Body of pancreas (tissue), 4 donors: ENCODE results near the gene ANAPC5. TPM values are rescaled to one million over a fixed set of nuclear protein-coding genes. Genes with fewer than 3 reads are reported as not detected.
A peak's percentile ranks its signal among the peaks of the same experiment; 100 is the strongest.

Source experiments
- ATAC-seq: fragments of 150-250 bp; one replicate; pipeline ENCODE4 v1.9.1; 2016
- DNase-seq, 4 donors: peaks; one replicate each; pipeline ENCODE4 v3.0.0-alpha.2; 2019
- H3K27ac ChIP-seq, 4 donors: fragments of 200-600 bp; sonication (generic); 1 replicate in 3 of 4; 2 replicates in 1 of 4; pipeline versions ENCODE4 v1.5.1 to v1.6.1; 2016 to 2019; ENCODE audit warnings: mild to moderate bottlenecking in 1 of 4, mixed read lengths in 1 of 4, moderate library complexity in 1 of 4
- H3K27me3 ChIP-seq, 2 donors: fragments of 200-600 bp; sonication (generic); one replicate each; pipeline ENCODE4 v1.6.0; 2016; ENCODE audit warnings: mild to moderate bottlenecking in 1 of 2
- H3K36me3 ChIP-seq, 2 donors: fragments of 200-600 bp; sonication (generic); replicated peaks in 1 of 2; 2 replicates each; pipeline ENCODE4 v1.5.1; 2016; ENCODE audit warnings: low read depth in 2 of 2; ENCODE audit not compliant: insufficient read depth in 1 of 2
- H3K4me1 ChIP-seq: fragments of 200-600 bp; sonication (generic); one replicate; pipeline ENCODE4 v1.6.0; 2016
- H3K4me3 ChIP-seq, 2 donors: fragments of 200-600 bp; sonication (generic); 1 replicate in 1 of 2; 2 replicates in 1 of 2; pipeline ENCODE4 v1.5.1; 2016 to 2019
- H3K9me3 ChIP-seq, 3 donors: fragments of 200-600 bp; sonication (generic); 1 replicate in 2 of 3; 2 replicates in 1 of 3; pipeline ENCODE4 v1.5.1; 2016
- POLR2A ChIP-seq, 3 donors: fragments of 450-650 bp; IDR thresholded peaks; one replicate each; pipeline ENCODE4 v1.6.1; 2016; ENCODE audit warnings: antibody characterized with exemption in 3 of 3, mild to moderate bottlenecking in 2 of 3
- WGBS, 2 donors: methylation state at CpG; one replicate each; pipeline ENCODE4 v1.1.5; 2017; 5-methylcytosine and 5-hydroxymethylcytosine counted together
- intact Hi-C: fragments of 100-400 bp; cut with DNase I; formaldehyde crosslinking; loops from one replicate; pipeline ENCODE4 v1.15.1; 2023
- total RNA-seq, 2 donors: library from RNA; depleted of rRNA; stranded (reverse); fragments of >200 nt; gene quantifications; one replicate each; pipeline ENCODE4 v1.1.0, GENCODE V29; 2016
- TF ChIP-seq, protein P1 (sequence below), 7 experiments: fragments of 450-650 bp in 4 of 7; fragments of 200-600 bp in 3 of 7; sonication (generic) in 3 of 7; IDR thresholded peaks; one replicate each; pipeline ENCODE4 v1.5.1; 2016 to 2019; ENCODE audit warnings: antibody characterized with exemption in 7 of 7

ANAPC5 gene
- total RNA-seq, 2 donors from 2014 or later: 111 to 135 TPM

GRCh38 chr12:121279507-121279915 lies 72.7 kb downstream of the ANAPC5 start:
- H3K36me3 ChIP-seq: no peaks in the 10 kb centered on the region
- peak overlapping the region in 3 of 4 donors; percentile 20 to 76 (median 63) for H3K27ac ChIP-seq
- H3K4me3 ChIP-seq: no peak overlapping the region
- 53 to 57% methylated on average over 9 of the region's 10 CpGs for WGBS, 2 donors
- H3K27me3 ChIP-seq: no peaks in the 10 kb centered on the region
- DNase-seq (peak; percentile 27 to 44 (median 34)), ATAC-seq (peak; percentile 54)
- intact Hi-C loops: no loop called here
- H3K4me1 ChIP-seq: peaks cover 32% of the 10 kb centered on the region
- H3K9me3 ChIP-seq: no peaks in the 10 kb centered on the region
- TF ChIP-seq, protein P1, sequence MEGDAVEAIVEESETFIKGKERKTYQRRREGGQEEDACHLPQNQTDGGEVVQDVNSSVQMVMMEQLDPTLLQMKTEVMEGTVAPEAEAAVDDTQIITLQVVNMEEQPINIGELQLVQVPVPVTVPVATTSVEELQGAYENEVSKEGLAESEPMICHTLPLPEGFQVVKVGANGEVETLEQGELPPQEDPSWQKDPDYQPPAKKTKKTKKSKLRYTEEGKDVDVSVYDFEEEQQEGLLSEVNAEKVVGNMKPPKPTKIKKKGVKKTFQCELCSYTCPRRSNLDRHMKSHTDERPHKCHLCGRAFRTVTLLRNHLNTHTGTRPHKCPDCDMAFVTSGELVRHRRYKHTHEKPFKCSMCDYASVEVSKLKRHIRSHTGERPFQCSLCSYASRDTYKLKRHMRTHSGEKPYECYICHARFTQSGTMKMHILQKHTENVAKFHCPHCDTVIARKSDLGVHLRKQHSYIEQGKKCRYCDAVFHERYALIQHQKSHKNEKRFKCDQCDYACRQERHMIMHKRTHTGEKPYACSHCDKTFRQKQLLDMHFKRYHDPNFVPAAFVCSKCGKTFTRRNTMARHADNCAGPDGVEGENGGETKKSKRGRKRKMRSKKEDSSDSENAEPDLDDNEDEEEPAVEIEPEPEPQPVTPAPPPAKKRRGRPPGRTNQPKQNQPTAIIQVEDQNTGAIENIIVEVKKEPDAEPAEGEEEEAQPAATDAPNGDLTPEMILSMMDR (IDR thresholded peaks at IDR 0.05): no peak
- no peak for TF ChIP-seq POLR2A (IDR thresholded peaks at IDR 0.05)

DNA sequence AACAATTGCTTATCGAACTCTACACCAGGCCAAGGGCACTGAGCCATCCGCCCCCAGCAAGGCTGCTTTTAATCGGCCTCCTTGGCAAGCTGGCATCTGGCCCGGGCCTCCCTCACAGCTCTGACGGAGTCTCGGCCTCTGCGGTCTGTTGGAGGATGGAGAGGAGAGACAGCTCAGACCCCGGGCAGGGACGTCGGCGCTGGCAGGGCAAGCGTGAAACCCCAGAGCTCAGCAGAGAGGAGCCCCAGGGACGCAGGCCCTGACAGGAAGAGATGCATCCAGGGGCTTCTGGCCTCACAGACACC lies 73.2 kb downstream of the ANAPC5 start:
- DNase-seq (peak; percentile 38 to 63 (median 58)), ATAC-seq (peak; percentile 68)
- WGBS, 2 donors: 47 to 60% methylated on average over 1 to 13 of the region's 13 CpGs
- H3K27ac ChIP-seq: peak overlapping the region; percentile 18 to 76 (median 42)
- no peak overlapping the region for H3K4me3 ChIP-seq
- no peaks in the 10 kb centered on the region for H3K9me3 ChIP-seq
- TF ChIP-seq, protein P1 (IDR thresholded peaks at IDR 0.05): no peak
- TF ChIP-seq POLR2A (IDR thresholded peaks at IDR 0.05): no peak
- intact Hi-C loops: no loop called here
- H3K4me1 ChIP-seq: peaks cover 29% of the 10 kb centered on the region
- no peaks in the 10 kb centered on the region for H3K27me3 ChIP-seq
- H3K36me3 ChIP-seq: no peaks in the 10 kb centered on the region

DNA sequence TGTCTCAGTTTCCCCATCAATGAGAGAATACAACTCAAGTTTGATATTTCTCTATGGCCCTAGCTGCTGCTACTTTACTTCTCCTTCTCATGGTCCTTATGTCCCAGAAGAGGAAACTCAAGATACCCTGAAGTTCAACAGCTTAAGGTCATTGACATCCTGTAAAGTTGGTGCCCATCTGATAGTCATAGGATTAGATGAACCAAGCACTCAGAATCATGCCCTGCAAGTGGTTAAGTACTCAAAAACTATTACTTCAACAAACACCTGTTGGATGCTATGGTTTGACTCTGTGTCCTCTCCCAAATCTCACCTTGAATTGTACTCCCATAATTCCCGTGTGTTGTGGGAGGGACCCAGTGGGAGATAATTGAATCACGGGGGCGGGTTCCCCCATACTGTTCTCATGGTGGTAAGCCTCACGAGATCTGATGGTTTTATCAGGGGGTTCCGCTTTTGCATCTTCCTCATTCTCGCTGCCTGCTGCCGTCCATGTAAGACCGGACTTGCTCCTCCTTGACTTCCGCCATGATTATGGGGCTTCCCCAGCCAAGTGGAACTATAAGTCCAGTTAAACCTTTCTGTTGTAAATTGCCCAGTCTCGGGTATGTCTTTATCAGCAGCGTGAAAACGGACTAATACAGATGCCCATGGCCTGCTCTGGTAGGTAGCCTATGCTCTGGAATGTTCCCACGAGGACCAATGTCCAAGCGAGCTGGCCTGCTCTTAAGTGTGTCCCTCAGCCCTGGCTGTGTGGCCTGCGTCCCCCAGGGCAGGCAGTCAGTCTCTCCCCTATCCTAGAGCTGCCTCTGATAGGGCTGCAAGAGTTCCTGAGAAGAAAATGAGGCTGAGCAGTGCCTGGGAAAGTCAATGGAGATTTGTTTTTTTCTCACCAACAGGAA lies 73.8 kb downstream of the ANAPC5 start:
- Histone ChIP-seq H3K36me3 (peaks cover 0 to 3% of the 10 kb centered on the region in 2 donors), H3K4me3 (no peak overlapping the region), H3K27ac (peak overlapping the region; percentile 18 to 76 (median 42)), H3K4me1 (peaks cover 29% of the 10 kb centered on the region), H3K27me3 (no peaks in the 10 kb centered on the region), H3K9me3 (no peaks in the 10 kb centered on the region)
- WGBS, 2 donors: 70 to 86% methylated on average over 12 to 15 of the region's 15 CpGs
- DNase-seq: peak in 1 of 4 donors; percentile 55
- intact Hi-C loops: no loop called here
- no peak for TF ChIP-seq POLR2A (IDR thresholded peaks at IDR 0.05)
- TF ChIP-seq, protein P1 (IDR thresholded peaks at IDR 0.05): no peak
- ATAC-seq: peak; percentile 30

DNA sequence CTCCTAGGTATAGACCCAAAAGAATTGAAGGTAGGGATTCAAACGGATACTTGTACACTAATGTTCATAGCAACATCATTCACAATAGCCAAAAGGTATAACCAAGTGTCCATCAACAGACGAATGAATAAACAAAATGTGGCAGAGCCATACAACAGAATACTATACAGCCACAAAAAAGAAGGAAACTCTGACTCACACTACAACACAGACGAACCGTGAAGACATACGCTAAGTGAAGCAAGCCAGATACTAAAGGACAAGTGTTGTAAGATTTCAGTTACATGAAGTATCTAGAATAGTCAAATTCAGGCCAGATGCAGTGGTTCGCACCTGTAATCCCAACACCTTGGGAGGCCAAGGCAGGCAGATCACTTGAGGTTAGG lies 74.8 kb downstream of the ANAPC5 start:
- intact Hi-C loops: no loop called here
- no peak for TF ChIP-seq POLR2A (IDR thresholded peaks at IDR 0.05)
- WGBS, 2 donors: 74 to 88% methylated on average over 6 of the region's 6 CpGs
- no peaks in the 10 kb centered on the region for H3K9me3 ChIP-seq
- H3K4me3 ChIP-seq: no peak overlapping the region
- H3K36me3 ChIP-seq: peaks cover 0 to 3% of the 10 kb centered on the region in 2 donors
- H3K4me1 ChIP-seq: peaks cover 25% of the 10 kb centered on the region
- ATAC-seq: no peak
- DNase-seq: no peak
- peak overlapping the region in 1 of 4 donors; percentile 23 for H3K27ac ChIP-seq
- H3K27me3 ChIP-seq: no peaks in the 10 kb centered on the region

GRCh38 chr12:121274036-121274763 lies 78.0 kb downstream of the ANAPC5 start:
- no peak for TF ChIP-seq POLR2A (IDR thresholded peaks at IDR 0.05)
- TF ChIP-seq, protein P1 (IDR thresholded peaks at IDR 0.05): no peak
- H3K36me3 ChIP-seq: peaks cover 0 to 3% of the 10 kb centered on the region in 2 donors
- H3K27me3 ChIP-seq: no peaks in the 10 kb centered on the region
- no peak for DNase-seq
- WGBS, 2 donors: 93 to 95% methylated on average over 3 to 28 of the region's 35 CpGs
- H3K4me3 ChIP-seq: no peak overlapping the region
- peaks cover 13% of the 10 kb centered on the region for H3K4me1 ChIP-seq
- no peaks in the 10 kb centered on the region for H3K9me3 ChIP-seq
- intact Hi-C loops: no loop called here
- H3K27ac ChIP-seq: no peak overlapping the region
- ATAC-seq: no peak
